IMR-90 (cell line): Measurements from ENCODE around the gene TMEM179. TPM values are rescaled to one million over a fixed set of nuclear protein-coding genes. Genes with fewer than 3 reads are reported as not detected.

Experiments used
- ATAC-seq: fragments of 200-7000 bp; cut with Tn5 transposase; 2 replicates; pipeline ENCODE4 v1.9.1; 2020; ENCODE audit warnings: low read depth, mild to moderate bottlenecking, moderate library complexity
- BruUV-seq: library from RNA; stranded (reverse); fragments of 400-500 nt; replicated peaks from 2 replicates; lab custom pipeline; 2021; lab: Mats Ljungman, UMichigan
- CTCF ChIA-PET: fragments of 300-600 bp; formaldehyde crosslinking; extraction: SDS; loops from one replicate; lab custom pipeline; 2021; ENCODE audit warnings: antibody characterized with exemption; lab: Yijun Ruan, JAX
- POLR2A ChIA-PET: fragments of 300-600 bp; sonication (Branson Sonifier 250); formaldehyde crosslinking; loops from one replicate; lab custom pipeline; 2022; ENCODE audit warnings: antibody characterized with exemption; ENCODE audit not compliant: unreplicated experiment; lab: Charles Lee
- DNase-seq: peaks from one replicate; pipeline ENCODE4 v3.0.0; 2013
- H2AFZ ChIP-seq: replicated peaks from 2 replicates; pipeline ENCODE3; 2013; ENCODE audit warnings: low read length, mild to moderate bottlenecking; ENCODE audit not compliant: poor library complexity
- H2AK5ac ChIP-seq: 2 replicates; pipeline ENCODE4 v1.6.1; 2013; ENCODE audit warnings: low read depth, low read length, inconsistent platforms
- H2AK9ac ChIP-seq: replicated peaks from 2 replicates; pipeline ENCODE3; 2013; ENCODE audit warnings: mild to moderate bottlenecking, low read depth, low read length, moderate library complexity; ENCODE audit not compliant: poor library complexity
- H2BK120ac ChIP-seq: 2 replicates; pipeline ENCODE4 v1.6.1; 2013; ENCODE audit warnings: low read depth, low read length, inconsistent platforms
- H2BK15ac ChIP-seq: 3 replicates; pipeline ENCODE4 v1.6.1; 2013; ENCODE audit warnings: low read depth, low read length, inconsistent platforms
- H2BK20ac ChIP-seq: 2 replicates; pipeline ENCODE4 v1.6.1; 2013; ENCODE audit warnings: low read depth, mild to moderate bottlenecking, inconsistent platforms, low read length, moderate library complexity
- H2BK5ac ChIP-seq: 2 replicates; pipeline ENCODE4 v1.6.1; 2013; ENCODE audit warnings: mild to moderate bottlenecking, low read depth, low read length, inconsistent platforms; ENCODE audit not compliant: poor library complexity, severe bottlenecking
- H3K14ac ChIP-seq: replicated peaks from 2 replicates; pipeline ENCODE4 v1.6.1; 2013; ENCODE audit warnings: low read depth, low read length, inconsistent platforms
- H3K18ac ChIP-seq: 2 replicates; pipeline ENCODE4 v1.6.1; 2013; ENCODE audit warnings: low read depth, low read length, control low read depth
- H3K23ac ChIP-seq: 2 replicates; pipeline ENCODE4 v1.6.1; 2013; ENCODE audit warnings: low read depth, low read length, inconsistent platforms
- H3K27ac ChIP-seq: 2 replicates; pipeline ENCODE4 v1.5.1; 2013; ENCODE audit warnings: mild to moderate bottlenecking, control low read depth, low read length; ENCODE audit not compliant: insufficient read depth
- H3K27me3 ChIP-seq: 2 replicates; pipeline ENCODE4 v1.6.1; 2013; ENCODE audit warnings: low read length; ENCODE audit not compliant: control insufficient read depth, insufficient read depth
- H3K36me3 ChIP-seq: 2 replicates; pipeline ENCODE4 v1.6.1; 2013; ENCODE audit warnings: low read length, mixed read lengths; ENCODE audit not compliant: control insufficient read depth, insufficient read depth
- H3K4ac ChIP-seq: 2 replicates; pipeline ENCODE4 v1.6.1; 2013; ENCODE audit warnings: low read depth, low read length, inconsistent platforms
- H3K4me1 ChIP-seq: 2 replicates; pipeline ENCODE4 v1.6.1; 2013; ENCODE audit warnings: low read length, mixed read lengths; ENCODE audit not compliant: control insufficient read depth, insufficient read depth
- H3K4me2 ChIP-seq: 2 replicates; pipeline ENCODE4 v1.6.1; 2013; ENCODE audit warnings: low read depth, mild to moderate bottlenecking, control low read depth, low read length, moderate library complexity
- H3K4me3 ChIP-seq: 2 replicates; pipeline ENCODE4 v1.5.1; 2013; ENCODE audit warnings: low read depth, mild to moderate bottlenecking, control low read depth, low read length, moderate library complexity; ENCODE audit not compliant: insufficient read depth
- H3K56ac ChIP-seq: 2 replicates; pipeline ENCODE4 v1.6.1; 2013; ENCODE audit warnings: low read length, inconsistent platforms; ENCODE audit not compliant: insufficient read depth; ENCODE audit errors: extremely low read depth
- H3K79me1 ChIP-seq, 2 experiments: 2 replicates each; pipeline ENCODE4 v1.6.1; 2013; ENCODE audit warnings: low read length in 2 of 2, inconsistent platforms in 1 of 2, low read depth in 1 of 2
- H3K9ac ChIP-seq: 2 replicates; pipeline ENCODE4 v1.6.1; 2013; ENCODE audit warnings: low read depth, low read length, control low read depth
- H3K9me1 ChIP-seq: 2 replicates; pipeline ENCODE4 v1.6.1; 2013; ENCODE audit warnings: low read length, inconsistent platforms; ENCODE audit not compliant: insufficient read depth
- H3K9me3 ChIP-seq: 2 replicates; pipeline ENCODE4 v1.6.1; 2013; ENCODE audit warnings: low read length; ENCODE audit not compliant: control insufficient read depth, insufficient read depth
- H4K20me1 ChIP-seq: 2 replicates; pipeline ENCODE4 v1.6.1; 2013; ENCODE audit warnings: low read length, inconsistent platforms; ENCODE audit not compliant: insufficient read depth
- H4K5ac ChIP-seq: 2 replicates; pipeline ENCODE4 v1.6.1; 2013; ENCODE audit warnings: mild to moderate bottlenecking, low read depth, low read length, control low read depth
- H4K8ac ChIP-seq, 2 experiments: 2 replicates each; pipeline ENCODE4 v1.6.1; 2013; ENCODE audit warnings: low read depth in 2 of 2, low read length in 2 of 2, control low read depth in 1 of 2, inconsistent platforms in 1 of 2
- H4K91ac ChIP-seq: 2 replicates; pipeline ENCODE4 v1.6.1; 2013; ENCODE audit warnings: low read depth, low read length, inconsistent platforms; ENCODE audit not compliant: insufficient read depth
- BHLHE40 ChIP-seq: fragments of 150-350 bp; IDR thresholded peaks from 2 replicates; pipeline ENCODE4 v1.6.1; 2016; ENCODE audit warnings: mild to moderate bottlenecking, low read depth, low read length
- CEBPB ChIP-seq: IDR thresholded peaks from 2 replicates; pipeline ENCODE4 v1.6.1; 2012; ENCODE audit warnings: low read depth, low read length, improper control_type of control experiment
- CHD1 ChIP-seq: IDR thresholded peaks from 2 replicates; pipeline ENCODE4 v1.6.1; 2012; ENCODE audit warnings: low read depth, low read length, improper control_type of control experiment
- FOS ChIP-seq: fragments of 150-350 bp; IDR thresholded peaks from 2 replicates; pipeline ENCODE4 v1.6.1; 2016; ENCODE audit warnings: low read depth, low read length
- MAFK ChIP-seq: IDR thresholded peaks from 2 replicates; pipeline ENCODE4 v1.6.1; 2012; ENCODE audit warnings: low read depth, low read length, improper control_type of control experiment
- MAZ ChIP-seq: IDR thresholded peaks from 2 replicates; pipeline ENCODE4 v1.6.1; 2012; ENCODE audit warnings: low read depth, mild to moderate bottlenecking, low read length, improper control_type of control experiment, moderate library complexity, borderline replicate concordance
- MXI1 ChIP-seq: IDR thresholded peaks from 2 replicates; pipeline ENCODE4 v1.6.1; 2012; ENCODE audit warnings: low read depth, mild to moderate bottlenecking, low read length, moderate library complexity, borderline replicate concordance
- NFE2L2 ChIP-seq: fragments of 150-350 bp; IDR thresholded peaks from 2 replicates; pipeline ENCODE4 v1.6.1; 2016; ENCODE audit warnings: low read depth, mild to moderate bottlenecking, low read length
- POLR2A ChIP-seq: IDR thresholded peaks from 2 replicates; pipeline ENCODE4 v1.6.1; 2012; ENCODE audit warnings: mild to moderate bottlenecking, low read depth, low read length
- RAD21 ChIP-seq: IDR thresholded peaks from 2 replicates; pipeline ENCODE4 v1.6.1; 2012; ENCODE audit warnings: low read length, improper control_type of control experiment
- RCOR1 ChIP-seq: IDR thresholded peaks from 2 replicates; pipeline ENCODE4 v1.6.1; 2012; ENCODE audit warnings: mild to moderate bottlenecking, low read length, improper control_type of control experiment; ENCODE audit not compliant: insufficient replicate concordance
- RFX5 ChIP-seq: IDR thresholded peaks from 2 replicates; pipeline ENCODE4 v1.8.0; 2012; ENCODE audit warnings: low read depth, mild to moderate bottlenecking, low read length, moderate library complexity
- SMC3 ChIP-seq: fragments of 150-350 bp; IDR thresholded peaks from 2 replicates; pipeline ENCODE4 v1.6.1; 2016; ENCODE audit warnings: low read depth, mild to moderate bottlenecking, antibody characterized with exemption, low read length, moderate library complexity
- WGBS, 2 experiments: methylation state at CpG; one replicate each; pipeline versions ENCODE4 v1.1.5 to v1.1.7; 2013; ENCODE audit warnings: missing lambda C conversion rate in 2 of 2; ENCODE audit not compliant: insufficient read length in 1 of 2; ENCODE audit errors: extremely low coverage in 2 of 2; 5-methylcytosine and 5-hydroxymethylcytosine counted together
- dilution Hi-C: fragments of 300-500 bp; cut with HindIII; formaldehyde crosslinking; loops from one replicate; pipeline ENCODE4 v1.14.3; 2018; ENCODE audit warnings: low sequenced_read_pairs; ENCODE audit not compliant: unreplicated experiment
- in situ Hi-C: fragments of 300-500 bp; cut with MboI; formaldehyde crosslinking; loops from 3 replicates; pipeline ENCODE4 v1.14.3; 2019; ENCODE audit warnings: low sequenced_read_pairs, inconsistent platforms, mixed read lengths
- intact Hi-C: fragments of 100-400 bp; cut with micrococcal nuclease; formaldehyde crosslinking; loops from 2 replicates; pipeline ENCODE4 v1.10.0; 2022
- polyA plus RNA-seq, 3 experiments: library from polyadenylated mRNA; depleted of rRNA; stranded (reverse); fragments of >200 nt; gene quantifications; 2 replicates each; pipeline ENCODE4 v1.2.3, GENCODE V29; 2012; ENCODE audit warnings: low replicate concordance in 1 of 3
- total RNA-seq: library from RNA; depleted of rRNA; stranded (reverse); fragments of >200 nt; gene quantifications from 2 replicates; pipeline ENCODE4 v1.2.3, GENCODE V29; 2012
- TF ChIP-seq, protein P1 (sequence below): fragments of 150-350 bp; IDR thresholded peaks from 2 replicates; pipeline ENCODE4 v1.6.1; 2017; ENCODE audit warnings: mild to moderate bottlenecking, antibody characterized with exemption, low read length, low read depth
- TF ChIP-seq, protein P2 (sequence below): conservative IDR thresholded peaks from 2 replicates; pipeline ENCODE4 v1.5.1; 2012; ENCODE audit warnings: mild to moderate bottlenecking, low read depth, low read length, improper control_type of control experiment
- TF ChIP-seq, protein P3 (sequence below): fragments of 150-350 bp; IDR thresholded peaks from 2 replicates; pipeline ENCODE4 v1.6.1; 2016; ENCODE audit warnings: low read depth, mild to moderate bottlenecking, low read length, moderate library complexity, borderline replicate concordance

The TMEM179 gene
- total and polyA plus RNA-seq, 2 of the 4 experiments (the other 2 are of a cell fraction): not detected

DNA sequence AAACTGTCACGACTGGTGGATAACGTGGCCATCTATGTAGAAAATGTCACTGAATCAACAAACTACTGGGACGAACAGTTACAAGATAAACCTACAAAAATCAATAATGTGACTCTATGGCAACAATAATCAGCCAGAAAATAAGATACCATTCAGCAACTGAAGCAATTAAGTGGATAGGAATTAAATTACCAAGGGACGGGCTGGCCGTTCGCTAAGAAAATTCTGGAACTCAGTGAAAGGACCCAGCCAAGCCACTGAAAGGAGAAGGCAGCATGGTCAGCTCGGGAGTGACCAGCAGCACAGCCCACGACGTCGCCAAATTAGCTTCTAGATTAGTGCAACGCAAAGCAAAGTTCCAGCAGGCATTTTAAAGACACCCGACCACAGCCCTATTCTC lies 33.6 kb upstream of the TMEM179 start:
- Histone ChIP-seq H2BK5ac (no peak overlapping the region), H4K20me1 (no peaks in the 10 kb centered on the region), H4K91ac (no peak overlapping the region), H2AK5ac (no peak overlapping the region), H3K36me3 (no peaks in the 10 kb centered on the region), H4K5ac (no peak overlapping the region), H3K9me3 (no peaks in the 10 kb centered on the region), H3K23ac (no peak overlapping the region; the same call in 1 of the 2 replicates), H2BK20ac (no peak overlapping the region), H2AFZ (peak overlapping the region; percentile 8), H3K9ac (no peak overlapping the region), H2BK15ac (no peak overlapping the region), H3K4me3 (no peak overlapping the region), H2AK9ac (no peak overlapping the region), H3K27me3 (peaks cover 21% of the 10 kb centered on the region), H3K56ac (no peak overlapping the region), H4K8ac (no peak overlapping the region), H3K4me1 (no peaks in the 10 kb centered on the region), H3K14ac (no peak overlapping the region), H3K4ac (no peak overlapping the region), H3K18ac (no peak overlapping the region), H3K79me1 (no peaks in the 10 kb centered on the region), H3K9me1 (no peaks in the 10 kb centered on the region), H3K4me2 (no peak overlapping the region), H3K27ac (no peak overlapping the region), H2BK120ac (no peak overlapping the region)
- DNase-seq (no peak), ATAC-seq (no peak)
- TF ChIP-seq, protein P1, sequence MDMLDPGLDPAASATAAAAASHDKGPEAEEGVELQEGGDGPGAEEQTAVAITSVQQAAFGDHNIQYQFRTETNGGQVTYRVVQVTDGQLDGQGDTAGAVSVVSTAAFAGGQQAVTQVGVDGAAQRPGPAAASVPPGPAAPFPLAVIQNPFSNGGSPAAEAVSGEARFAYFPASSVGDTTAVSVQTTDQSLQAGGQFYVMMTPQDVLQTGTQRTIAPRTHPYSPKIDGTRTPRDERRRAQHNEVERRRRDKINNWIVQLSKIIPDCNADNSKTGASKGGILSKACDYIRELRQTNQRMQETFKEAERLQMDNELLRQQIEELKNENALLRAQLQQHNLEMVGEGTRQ: no peak
- TF ChIP-seq NFE2L2 (no peak), MAZ (no peak), MAFK (no peak), SMC3 (no peak), MXI1 (no peak), CEBPB (no peak), RAD21 (no peak), CHD1 (no peak), RFX5 (no peak), FOS (no peak), RCOR1 (no peak), POLR2A (no peak), BHLHE40 (no peak)
- TF ChIP-seq, protein P2, sequence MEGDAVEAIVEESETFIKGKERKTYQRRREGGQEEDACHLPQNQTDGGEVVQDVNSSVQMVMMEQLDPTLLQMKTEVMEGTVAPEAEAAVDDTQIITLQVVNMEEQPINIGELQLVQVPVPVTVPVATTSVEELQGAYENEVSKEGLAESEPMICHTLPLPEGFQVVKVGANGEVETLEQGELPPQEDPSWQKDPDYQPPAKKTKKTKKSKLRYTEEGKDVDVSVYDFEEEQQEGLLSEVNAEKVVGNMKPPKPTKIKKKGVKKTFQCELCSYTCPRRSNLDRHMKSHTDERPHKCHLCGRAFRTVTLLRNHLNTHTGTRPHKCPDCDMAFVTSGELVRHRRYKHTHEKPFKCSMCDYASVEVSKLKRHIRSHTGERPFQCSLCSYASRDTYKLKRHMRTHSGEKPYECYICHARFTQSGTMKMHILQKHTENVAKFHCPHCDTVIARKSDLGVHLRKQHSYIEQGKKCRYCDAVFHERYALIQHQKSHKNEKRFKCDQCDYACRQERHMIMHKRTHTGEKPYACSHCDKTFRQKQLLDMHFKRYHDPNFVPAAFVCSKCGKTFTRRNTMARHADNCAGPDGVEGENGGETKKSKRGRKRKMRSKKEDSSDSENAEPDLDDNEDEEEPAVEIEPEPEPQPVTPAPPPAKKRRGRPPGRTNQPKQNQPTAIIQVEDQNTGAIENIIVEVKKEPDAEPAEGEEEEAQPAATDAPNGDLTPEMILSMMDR: no peak
- TF ChIP-seq, protein P3, sequence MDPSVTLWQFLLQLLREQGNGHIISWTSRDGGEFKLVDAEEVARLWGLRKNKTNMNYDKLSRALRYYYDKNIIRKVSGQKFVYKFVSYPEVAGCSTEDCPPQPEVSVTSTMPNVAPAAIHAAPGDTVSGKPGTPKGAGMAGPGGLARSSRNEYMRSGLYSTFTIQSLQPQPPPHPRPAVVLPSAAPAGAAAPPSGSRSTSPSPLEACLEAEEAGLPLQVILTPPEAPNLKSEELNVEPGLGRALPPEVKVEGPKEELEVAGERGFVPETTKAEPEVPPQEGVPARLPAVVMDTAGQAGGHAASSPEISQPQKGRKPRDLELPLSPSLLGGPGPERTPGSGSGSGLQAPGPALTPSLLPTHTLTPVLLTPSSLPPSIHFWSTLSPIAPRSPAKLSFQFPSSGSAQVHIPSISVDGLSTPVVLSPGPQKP: no peak
- dilution Hi-C loops: no loop called here
- no TSS peak for BruUV-seq
- in situ Hi-C loops: loop anchor here (25.0 kb wide), 1 partner anchor 551 kb away; the partner anchor contains the start of gene ASPG
- 20% methylated on average over 5 of the region's 12 CpGs; no CpG with 5 or more reads in 1 of the 2 experiments for WGBS, 2 experiments
- POLR2A ChIA-PET: no interaction called here
- CTCF ChIA-PET: no interaction called here
- intact Hi-C loops: no loop called here
